Neural progenitor cell (in vitro differentiated cells): Measurements from ENCODE around the gene GPHN. TPM values are rescaled to one million over a fixed set of nuclear protein-coding genes. Genes with fewer than 3 reads are reported as not detected.

Experiments
- DNase-seq: peaks from one replicate; pipeline ENCODE4 v3.0.0-alpha.2; 2016; ENCODE audit warnings: low spot score
- H2AFZ ChIP-seq: fragments of 200-600 bp; sonication (generic); replicated peaks from 2 replicates; pipeline ENCODE4 v1.6.1; 2016; ENCODE audit warnings: antibody characterized with exemption
- H3F3A ChIP-seq: fragments of 200-600 bp; sonication (generic); 2 replicates; pipeline ENCODE4 v1.6.1; 2016; ENCODE audit warnings: antibody characterized with exemption, low read depth
- H3K27ac ChIP-seq: fragments of 200-600 bp; sonication (generic); 2 replicates; pipeline ENCODE4 v1.5.1; 2016; ENCODE audit warnings: mild to moderate bottlenecking
- H3K27me3 ChIP-seq: fragments of 200-600 bp; sonication (generic); 2 replicates; pipeline ENCODE4 v1.6.1; 2016; ENCODE audit warnings: mild to moderate bottlenecking, moderate library complexity
- H3K36me3 ChIP-seq: fragments of 200-600 bp; sonication (generic); 2 replicates; pipeline ENCODE4 v1.5.1; 2016
- H3K4me1 ChIP-seq: fragments of 200-600 bp; sonication (generic); 2 replicates; pipeline ENCODE4 v1.6.1; 2016; ENCODE audit warnings: mixed run types
- H3K4me2 ChIP-seq: fragments of 200-600 bp; sonication (generic); 2 replicates; pipeline ENCODE4 v1.6.1; 2016
- H3K4me3 ChIP-seq: fragments of 200-600 bp; sonication (generic); 2 replicates; pipeline ENCODE4 v1.5.1; 2016
- H3K79me2 ChIP-seq: fragments of 200-600 bp; sonication (generic); 2 replicates; pipeline ENCODE4 v1.6.1; 2016; ENCODE audit warnings: low read depth
- H3K9ac ChIP-seq: fragments of 200-600 bp; sonication (generic); 2 replicates; pipeline ENCODE4 v1.6.1; 2016
- H3K9me3 ChIP-seq: fragments of 200-600 bp; sonication (generic); 2 replicates; pipeline ENCODE4 v1.5.1; 2016; ENCODE audit warnings: low read depth
- H4K20me1 ChIP-seq: fragments of 200-600 bp; sonication (generic); 2 replicates; pipeline ENCODE4 v1.6.1; 2016; ENCODE audit warnings: low read depth
- H3K27ac Mint-ChIP-seq: 3 replicates; pipeline ENCODE4 v1.8.0; 2021; ENCODE audit warnings: mixed read lengths
- H3K27me3 Mint-ChIP-seq: 2 replicates; pipeline ENCODE4 v1.8.0; 2022; ENCODE audit warnings: low read depth, mild to moderate bottlenecking, inconsistent platforms, moderate library complexity, mixed read lengths; ENCODE audit not compliant: insufficient read depth
- H3K36me3 Mint-ChIP-seq: 3 replicates; pipeline ENCODE4 v1.8.0; 2021; ENCODE audit warnings: mixed read lengths
- H3K4me1 Mint-ChIP-seq: 3 replicates; pipeline ENCODE4 v1.8.0; 2021; ENCODE audit warnings: mixed read lengths
- H3K4me3 Mint-ChIP-seq: 3 replicates; pipeline ENCODE4 v1.8.0; 2021; ENCODE audit warnings: mild to moderate bottlenecking, moderate library complexity, mixed read lengths
- H3K9me3 Mint-ChIP-seq: 3 replicates; pipeline ENCODE4 v1.8.0; 2020; ENCODE audit warnings: mixed read lengths
- CTCF ChIP-seq: fragments of 200-600 bp; sonication (generic); IDR thresholded peaks from 2 replicates; pipeline ENCODE4 v1.5.1; 2017; ENCODE audit warnings: antibody characterized with exemption, mild to moderate bottlenecking
- EZH2 ChIP-seq: fragments of 200-600 bp; sonication (generic); IDR thresholded peaks from 2 replicates; pipeline ENCODE4 v1.6.1; 2017; ENCODE audit warnings: antibody characterized with exemption, mild to moderate bottlenecking, moderate library complexity
- EZH2phosphoT487 ChIP-seq: fragments of 200-600 bp; sonication (generic); IDR thresholded peaks from 2 replicates; pipeline ENCODE4 v1.6.1; 2017; ENCODE audit warnings: antibody characterized with exemption
- total RNA-seq: library from RNA; depleted of rRNA; stranded (reverse); fragments of >200 nt; gene quantifications from 2 replicates; pipeline ENCODE4 v1.2.3, GENCODE V29; 2015; ENCODE audit warnings: low replicate concordance

The GPHN gene
- total RNA-seq, 1 donor from 2014 or later = 42.9 TPM

GRCh38 chr14:67068251-67068650, 560.3 kb downstream of the GPHN start:
- Histone ChIP-seq H3F3A (no peaks in the 10 kb centered on the region), H3K4me1 (no peaks in the 10 kb centered on the region), H3K36me3 (no peaks in the 10 kb centered on the region), H3K27me3 (no peaks in the 10 kb centered on the region), H3K27ac (no peak overlapping the region), H3K79me2 (no peaks in the 10 kb centered on the region), H4K20me1 (no peaks in the 10 kb centered on the region), H3K4me3 (no peak overlapping the region), H3K9me3 (peaks cover under 1% of the 10 kb centered on the region), H2AFZ (no peak overlapping the region), H3K9ac (no peak overlapping the region), H3K4me2 (no peak overlapping the region)
- H3K4me1 Mint-ChIP-seq = no peaks in the 10 kb centered on the region
- peaks cover 5% of the 10 kb centered on the region for H3K9me3 Mint-ChIP-seq
- no peaks in the 10 kb centered on the region for H3K27me3 Mint-ChIP-seq
- H3K27ac Mint-ChIP-seq = no peak overlapping the region
- no peak overlapping the region for H3K4me3 Mint-ChIP-seq
- DNase-seq = no peak
- TF ChIP-seq EZH2phosphoT487 = no peak
- no peak for TF ChIP-seq EZH2
- TF ChIP-seq CTCF = no peak
- H3K36me3 Mint-ChIP-seq = peaks cover 13% of the 10 kb centered on the region

GRCh38 chr14:67071506-67071905, 563.6 kb downstream of the GPHN start:
- no peaks in the 10 kb centered on the region for H3F3A ChIP-seq
- H3K4me1 ChIP-seq = no peaks in the 10 kb centered on the region
- H3K4me2 ChIP-seq = no peak overlapping the region
- H3K9me3 Mint-ChIP-seq = no peaks in the 10 kb centered on the region
- DNase-seq = no peak
- no peak overlapping the region for H3K9ac ChIP-seq
- TF ChIP-seq EZH2 (no peak), EZH2phosphoT487 (no peak), CTCF (no peak)
- no peak overlapping the region for H3K4me3 ChIP-seq
- H3K27me3 ChIP-seq = no peaks in the 10 kb centered on the region
- H2AFZ ChIP-seq = no peak overlapping the region
- no peak overlapping the region for H3K27ac ChIP-seq
- H4K20me1 ChIP-seq = no peaks in the 10 kb centered on the region
- H3K27ac Mint-ChIP-seq = no peak overlapping the region
- peaks cover 2% of the 10 kb centered on the region for H3K36me3 Mint-ChIP-seq
- no peak overlapping the region for H3K4me3 Mint-ChIP-seq
- no peaks in the 10 kb centered on the region for H3K79me2 ChIP-seq
- H3K9me3 ChIP-seq = no peaks in the 10 kb centered on the region
- H3K4me1 Mint-ChIP-seq = no peaks in the 10 kb centered on the region
- no peaks in the 10 kb centered on the region for H3K27me3 Mint-ChIP-seq
- no peaks in the 10 kb centered on the region for H3K36me3 ChIP-seq

GRCh38 chr14:67077921-67078320, 570.0 kb downstream of the GPHN start:
- H3K27ac Mint-ChIP-seq = no peak overlapping the region
- H3K9me3 Mint-ChIP-seq = peaks cover 14% of the 10 kb centered on the region
- H3K9ac ChIP-seq = no peak overlapping the region
- H3K36me3 ChIP-seq = no peaks in the 10 kb centered on the region
- H3K4me1 ChIP-seq = no peaks in the 10 kb centered on the region
- H3K27me3 ChIP-seq = no peaks in the 10 kb centered on the region
- no peaks in the 10 kb centered on the region for H3K4me1 Mint-ChIP-seq
- H3K79me2 ChIP-seq = no peaks in the 10 kb centered on the region
- no peak for TF ChIP-seq EZH2
- TF ChIP-seq CTCF = no peak
- no peak for TF ChIP-seq EZH2phosphoT487
- no peak overlapping the region for H3K27ac ChIP-seq
- no peaks in the 10 kb centered on the region for H3F3A ChIP-seq
- no peaks in the 10 kb centered on the region for H4K20me1 ChIP-seq
- no peaks in the 10 kb centered on the region for H3K9me3 ChIP-seq
- H3K36me3 Mint-ChIP-seq = peaks cover 3% of the 10 kb centered on the region
- H2AFZ ChIP-seq = no peak overlapping the region
- no peak overlapping the region for H3K4me2 ChIP-seq
- no peak overlapping the region for H3K4me3 Mint-ChIP-seq
- no peak overlapping the region for H3K4me3 ChIP-seq
- DNase-seq = no peak
- no peaks in the 10 kb centered on the region for H3K27me3 Mint-ChIP-seq
